ENCODE data around the gene SCAMP4.

- TF ChIP-seq ARNTL (CRISPR knock-in tag; IDR thresholded peaks at IDR 0.05; ENCODE audit: borderline replicate concordance, low read depth) (no peak), ZNF8 (CRISPR knock-in tag; IDR thresholded peaks at IDR 0.05) (no peak), POU6F1 (CRISPR knock-in tag; IDR thresholded peaks at IDR 0.05; ENCODE audit: borderline replicate concordance, low read depth) (no peak), CSDC2 (CRISPR knock-in tag; IDR thresholded peaks at IDR 0.05) (no peak), ZFP3 (CRISPR knock-in tag; IDR thresholded peaks at IDR 0.05) (no peak), CSRNP3 (CRISPR knock-in tag; IDR thresholded peaks at IDR 0.05) (no peak), PATZ1 (CRISPR knock-in tag; IDR thresholded peaks at IDR 0.05; ENCODE audit: borderline replicate concordance) (no peak), GLIS3 (CRISPR knock-in tag; IDR thresholded peaks at IDR 0.05) (no peak), RARB (CRISPR knock-in tag; IDR thresholded peaks at IDR 0.05) (no peak), ZNF565 (CRISPR knock-in tag; conservative IDR thresholded peaks at IDR 0.05; ENCODE audit: low read depth) (no peak), BACH2 (CRISPR knock-in tag; IDR thresholded peaks at IDR 0.05; ENCODE audit: borderline replicate concordance) (no peak), TSHZ2 (CRISPR knock-in tag; IDR thresholded peaks at IDR 0.05) (no peak), ZFP30 (CRISPR knock-in tag; IDR thresholded peaks at IDR 0.05) (no peak)
Measured at GRCh38 chr19:1901940-1902404, 3.2 kb upstream of the SCAMP4 start.
